NB4 (cell line): ENCODE results near the gene CREB3L1.

ENCODE experiments used
- POLR2A ChIP-seq: IDR thresholded peaks from 2 replicates; pipeline ENCODE4 v1.6.1; 2011; ENCODE audit warnings: mild to moderate bottlenecking; ENCODE audit not compliant: insufficient read length; ENCODE audit errors: extremely low read depth
- TF ChIP-seq, protein P1 (sequence below): IDR thresholded peaks from one replicate; pipeline ENCODE4 v1.5.1; 2012; ENCODE audit warnings: low read depth, low read length
- TF ChIP-seq, protein P2 (sequence below): IDR thresholded peaks from 2 replicates; pipeline ENCODE4 v1.6.1; 2011; ENCODE audit warnings: low read depth, low read length

DNA sequence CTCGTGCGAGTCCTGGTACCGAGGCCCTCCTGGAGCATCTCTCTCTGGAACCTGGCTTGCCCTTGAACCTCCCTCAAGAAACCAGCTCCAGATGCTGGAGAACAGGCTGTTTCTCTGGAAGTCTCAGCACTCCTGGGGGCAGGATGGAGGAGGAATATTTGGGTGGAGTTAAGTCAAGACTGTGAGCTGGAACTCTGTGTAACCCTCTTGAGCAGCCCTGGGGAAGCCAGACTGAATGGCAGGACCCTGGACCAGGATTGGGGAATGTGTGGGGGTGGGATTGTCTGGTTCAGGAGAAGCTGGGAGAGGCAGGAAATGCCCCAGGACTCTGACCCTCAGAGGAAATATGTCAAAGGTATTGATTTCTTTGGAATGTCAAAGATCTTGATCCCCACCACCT, 7.7 kb downstream of the CREB3L1 start:
- TF ChIP-seq, protein P1, sequence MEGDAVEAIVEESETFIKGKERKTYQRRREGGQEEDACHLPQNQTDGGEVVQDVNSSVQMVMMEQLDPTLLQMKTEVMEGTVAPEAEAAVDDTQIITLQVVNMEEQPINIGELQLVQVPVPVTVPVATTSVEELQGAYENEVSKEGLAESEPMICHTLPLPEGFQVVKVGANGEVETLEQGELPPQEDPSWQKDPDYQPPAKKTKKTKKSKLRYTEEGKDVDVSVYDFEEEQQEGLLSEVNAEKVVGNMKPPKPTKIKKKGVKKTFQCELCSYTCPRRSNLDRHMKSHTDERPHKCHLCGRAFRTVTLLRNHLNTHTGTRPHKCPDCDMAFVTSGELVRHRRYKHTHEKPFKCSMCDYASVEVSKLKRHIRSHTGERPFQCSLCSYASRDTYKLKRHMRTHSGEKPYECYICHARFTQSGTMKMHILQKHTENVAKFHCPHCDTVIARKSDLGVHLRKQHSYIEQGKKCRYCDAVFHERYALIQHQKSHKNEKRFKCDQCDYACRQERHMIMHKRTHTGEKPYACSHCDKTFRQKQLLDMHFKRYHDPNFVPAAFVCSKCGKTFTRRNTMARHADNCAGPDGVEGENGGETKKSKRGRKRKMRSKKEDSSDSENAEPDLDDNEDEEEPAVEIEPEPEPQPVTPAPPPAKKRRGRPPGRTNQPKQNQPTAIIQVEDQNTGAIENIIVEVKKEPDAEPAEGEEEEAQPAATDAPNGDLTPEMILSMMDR = no peak
- TF ChIP-seq, protein P2, sequence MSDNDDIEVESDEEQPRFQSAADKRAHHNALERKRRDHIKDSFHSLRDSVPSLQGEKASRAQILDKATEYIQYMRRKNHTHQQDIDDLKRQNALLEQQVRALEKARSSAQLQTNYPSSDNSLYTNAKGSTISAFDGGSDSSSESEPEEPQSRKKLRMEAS = no peak
- no peak for TF ChIP-seq POLR2A
